ENCODE data around the gene MEIS1. TPM values are rescaled to one million over a fixed set of nuclear protein-coding genes. Genes with fewer than 3 reads are reported as not detected.

Gene MEIS1
- total RNA-seq, 1 donor from 2014 or later = not detected

- CTCF ChIA-PET = no interaction called here
These were observed 61.9 kb downstream of the MEIS1 start for GRCh38 chr2:66496670-66497420.

GRCh38 chr2:66497431-66498288, 62.7 kb downstream of the MEIS1 start:
- no peak for TF ChIP-seq CTCF (IDR thresholded peaks at IDR 0.05)
- no peaks in the 10 kb centered on the region for H3K27me3 Mint-ChIP-seq
- ATAC-seq (ENCODE audit: low read depth) = no peak
- intact Hi-C loops (cut with micrococcal nuclease) = no loop called here
- CTCF ChIA-PET = no interaction called here
- H3K27ac Mint-ChIP-seq = no peak overlapping the region
- POLR2A ChIA-PET = no interaction called here
- no peak overlapping the region for H3K4me3 Mint-ChIP-seq
- DNase-seq = no peak
- no peaks in the 10 kb centered on the region for H3K36me3 Mint-ChIP-seq (ENCODE audit: low read depth)
- H3K4me1 Mint-ChIP-seq = no peaks in the 10 kb centered on the region
- no peaks in the 10 kb centered on the region for H3K9me3 Mint-ChIP-seq

More at GRCh38 chr2:66496670-66497420, 61.9 kb downstream of the MEIS1 start:
- Mint-ChIP-seq H3K27ac (no peak overlapping the region), H3K27me3 (no peaks in the 10 kb centered on the region), H3K36me3 (ENCODE audit: low read depth) (no peaks in the 10 kb centered on the region), H3K4me3 (no peak overlapping the region), H3K4me1 (no peaks in the 10 kb centered on the region), H3K9me3 (no peaks in the 10 kb centered on the region)
- no peak for ATAC-seq (ENCODE audit: low read depth)
- POLR2A ChIA-PET = no interaction called here
- intact Hi-C loops (cut with micrococcal nuclease) = no loop called here
- no peak for DNase-seq
- no peak for TF ChIP-seq CTCF (IDR thresholded peaks at IDR 0.05)

- ChIA-PET CTCF (no interaction called here), POLR2A (no interaction called here)
- intact Hi-C loops (cut with micrococcal nuclease) = no loop called here
- TF ChIP-seq CTCF (IDR thresholded peaks at IDR 0.05) = no peak
- DNase-seq (no peak), ATAC-seq (ENCODE audit: low read depth) (no peak)
- H3K4me3 Mint-ChIP-seq = no peak overlapping the region
- no peak overlapping the region for H3K27ac Mint-ChIP-seq
- H3K9me3 Mint-ChIP-seq = no peaks in the 10 kb centered on the region
- H3K4me1 Mint-ChIP-seq = no peaks in the 10 kb centered on the region
- no peaks in the 10 kb centered on the region for H3K36me3 Mint-ChIP-seq (ENCODE audit: low read depth)
- H3K27me3 Mint-ChIP-seq = no peaks in the 10 kb centered on the region
These were observed 63.5 kb downstream of the MEIS1 start for GRCh38 chr2:66498289-66498975.

- H3K27me3 Mint-ChIP-seq = no peaks in the 10 kb centered on the region
- no peak overlapping the region for H3K27ac Mint-ChIP-seq
- H3K36me3 Mint-ChIP-seq (ENCODE audit: low read depth) = no peaks in the 10 kb centered on the region
- CTCF ChIA-PET = no interaction called here
- H3K4me3 Mint-ChIP-seq = no peak overlapping the region
- DNase-seq (no peak), ATAC-seq (ENCODE audit: low read depth) (no peak)
- no peak for TF ChIP-seq CTCF (IDR thresholded peaks at IDR 0.05)
- H3K9me3 Mint-ChIP-seq = no peaks in the 10 kb centered on the region
- intact Hi-C loops (cut with micrococcal nuclease) = no loop called here
- POLR2A ChIA-PET = no interaction called here
- H3K4me1 Mint-ChIP-seq = no peaks in the 10 kb centered on the region
These were observed 66.3 kb downstream of the MEIS1 start for GRCh38 chr2:66501267-66501666.

- H3K36me3 Mint-ChIP-seq (ENCODE audit: low read depth) = no peaks in the 10 kb centered on the region
- no peak for TF ChIP-seq CTCF (IDR thresholded peaks at IDR 0.05)
- no peaks in the 10 kb centered on the region for H3K9me3 Mint-ChIP-seq
- H3K27ac Mint-ChIP-seq = no peak overlapping the region
- POLR2A ChIA-PET = no interaction called here
- no peaks in the 10 kb centered on the region for H3K4me1 Mint-ChIP-seq
- CTCF ChIA-PET = interaction anchor here (1.2 kb wide), 1 partner anchor 11 kb away, joined by 4 read pairs; no protein-coding TSS in a partner anchor
- no peak for ATAC-seq (ENCODE audit: low read depth)
- peaks cover 2% of the 10 kb centered on the region for H3K27me3 Mint-ChIP-seq
- intact Hi-C loops (cut with micrococcal nuclease) = no loop called here
- no peak overlapping the region for H3K4me3 Mint-ChIP-seq
- DNase-seq = no peak
These were observed 71.3 kb downstream of the MEIS1 start for GRCh38 chr2:66506265-66506664.
